Endothelial cell of umbilical vein (primary cell): ENCODE data around the gene PDLIM1. TPM values are rescaled to one million over a fixed set of nuclear protein-coding genes. Genes with fewer than 3 reads are reported as not detected.

Source experiments
- BruUV-seq: library from RNA; stranded (reverse); fragments of 400-500 nt; replicated peaks from 2 replicates; lab custom pipeline; 2021; lab: Mats Ljungman, UMichigan
- CTCF ChIA-PET: fragments of 300-600, 350-600 bp; sonication (Branson Sonifier 250); formaldehyde crosslinking; loops from one replicate; lab custom pipeline; 2021; ENCODE audit warnings: antibody characterized with exemption, inconsistent platforms; lab: Charles Lee
- POLR2A ChIA-PET: fragments of 300-600, 350-600 bp; sonication (Branson Sonifier 250); formaldehyde crosslinking; loops from one replicate; lab custom pipeline; 2021; ENCODE audit warnings: antibody characterized with exemption, inconsistent platforms; lab: Charles Lee
- DNase-seq: peaks from one replicate; pipeline ENCODE4 v3.0.0-alpha.2; 2011; ENCODE audit warnings: low read depth, low spot score
- FAIRE-seq: peaks from 2 replicates; lab custom pipeline; 2011; peaks lifted over from hg19 to GRCh38; lab: Jason Lieb, UNC
- H2AFZ ChIP-seq: 2 replicates; pipeline ENCODE4 v1.6.0; 2012; ENCODE audit warnings: low read depth, low read length, control low read depth, inconsistent platforms
- H3K27ac ChIP-seq: 2 replicates; pipeline ENCODE4 v1.5.1; 2011; ENCODE audit warnings: low read depth, mild to moderate bottlenecking, control low read depth, low read length, moderate library complexity; ENCODE audit not compliant: insufficient read depth
- H3K27me3 ChIP-seq, 2 experiments: 2 replicates each; pipeline versions ENCODE4 v1.6.0 to v1.6.1; 2011; ENCODE audit warnings: low read length in 2 of 2, mixed read lengths in 1 of 2; ENCODE audit not compliant: control insufficient read depth in 2 of 2, insufficient read depth in 2 of 2
- H3K36me3 ChIP-seq, 2 experiments: 2 replicates in 1 of 2; 3 replicates in 1 of 2; pipeline ENCODE4 v1.5.1; 2011; ENCODE audit warnings: low read length in 2 of 2, mild to moderate bottlenecking in 1 of 2, moderate library complexity in 1 of 2; ENCODE audit not compliant: control insufficient read depth in 2 of 2, insufficient read depth in 2 of 2; ENCODE audit errors: extremely low read depth in 1 of 2
- H3K4me1 ChIP-seq: 3 replicates; pipeline ENCODE4 v1.5.1; 2011; ENCODE audit warnings: mild to moderate bottlenecking, low read length; ENCODE audit not compliant: control insufficient read depth, insufficient read depth; ENCODE audit errors: extremely low read depth
- H3K4me2 ChIP-seq: 2 replicates; pipeline ENCODE4 v1.6.1; 2011; ENCODE audit warnings: low read length, control low read depth, mixed read lengths; ENCODE audit not compliant: insufficient read depth
- H3K4me3 ChIP-seq, 3 experiments: fragments of 200-600 bp in 1 of 3; sonication (generic), shearing (Covaris generic) in 1 of 3; replicated peaks in 1 of 3; 2 replicates each; pipeline ENCODE4 v1.5.1; 2011 to 2016; ENCODE audit warnings: control low read depth in 3 of 3, low read length in 3 of 3, mild to moderate bottlenecking in 2 of 3, inconsistent platforms in 1 of 3, low read depth in 1 of 3, moderate library complexity in 1 of 3; ENCODE audit not compliant: insufficient read depth in 1 of 3
- H3K79me2 ChIP-seq: 2 replicates; pipeline ENCODE4 v1.6.0; 2012; ENCODE audit warnings: low read length, inconsistent platforms; ENCODE audit not compliant: control insufficient read depth, insufficient read depth
- H3K9ac ChIP-seq: replicated peaks from 2 replicates; pipeline ENCODE3; 2011; ENCODE audit warnings: low read length, control low read depth; ENCODE audit not compliant: insufficient read depth; ENCODE audit errors: extremely low read depth
- H3K9me1 ChIP-seq: replicated peaks from 3 replicates; pipeline ENCODE4 v1.6.0; 2011; ENCODE audit warnings: mild to moderate bottlenecking, low read length; ENCODE audit not compliant: control insufficient read depth, insufficient read depth; ENCODE audit errors: extremely low read depth
- H3K9me3 ChIP-seq: replicated peaks from 2 replicates; pipeline ENCODE4 v1.5.1; 2012; ENCODE audit warnings: low read length, inconsistent platforms; ENCODE audit not compliant: control insufficient read depth, insufficient read depth
- H4K20me1 ChIP-seq: replicated peaks from 2 replicates; pipeline ENCODE3; 2011; ENCODE audit warnings: mild to moderate bottlenecking, low read length; ENCODE audit not compliant: control insufficient read depth, insufficient read depth; ENCODE audit errors: extremely low read depth
- CTCF ChIP-seq, 2 donors: IDR thresholded peaks; 1 replicate in 1 of 2; 2 replicates in 1 of 2; pipeline ENCODE4 v1.5.1; 2011; ENCODE audit warnings: low read length in 2 of 2, mild to moderate bottlenecking in 2 of 2, moderate library complexity in 2 of 2, control low read depth in 1 of 2, inconsistent platforms in 1 of 2, low read depth in 1 of 2; ENCODE audit not compliant: insufficient read depth in 1 of 2; ENCODE audit errors: extremely low read depth in 1 of 2
- EZH2 ChIP-seq: IDR thresholded peaks from 2 replicates; pipeline ENCODE4 v1.6.1; 2012; ENCODE audit warnings: borderline replicate concordance, low read depth, mild to moderate bottlenecking, moderate library complexity, low read length, inconsistent platforms; ENCODE audit not compliant: severe bottlenecking
- FOS ChIP-seq: IDR thresholded peaks from 2 replicates; pipeline ENCODE4 v1.6.1; 2011; ENCODE audit warnings: mild to moderate bottlenecking, low read length, moderate library complexity, borderline replicate concordance; ENCODE audit not compliant: insufficient read depth
- GATA2 ChIP-seq: IDR thresholded peaks from 2 replicates; pipeline ENCODE4 v1.7.0; 2011; ENCODE audit warnings: low read depth, mild to moderate bottlenecking, moderate library complexity, mixed read lengths, low read length; ENCODE audit not compliant: insufficient read length, insufficient read depth
- JUN ChIP-seq: IDR thresholded peaks from 2 replicates; pipeline ENCODE4 v1.6.1; 2011; ENCODE audit warnings: borderline replicate concordance, low read depth; ENCODE audit not compliant: insufficient read length, insufficient read depth
- MAX ChIP-seq: IDR thresholded peaks from 2 replicates; pipeline ENCODE4 v1.6.1; 2011; ENCODE audit not compliant: insufficient read depth, insufficient read length
- MYC ChIP-seq: IDR thresholded peaks from one replicate; pipeline ENCODE4 v1.6.1; 2011; ENCODE audit warnings: mild to moderate bottlenecking, low read depth, low read length
- POLR2A ChIP-seq: IDR thresholded peaks from 2 replicates; pipeline ENCODE4 v1.6.1; 2012; ENCODE audit warnings: low read depth, mild to moderate bottlenecking, control low read depth, low read length
- POLR2AphosphoS5 ChIP-seq: IDR thresholded peaks from 2 replicates; pipeline ENCODE4 v1.6.1; 2012; ENCODE audit warnings: low read depth, mild to moderate bottlenecking, control low read depth, low read length, moderate library complexity; ENCODE audit not compliant: insufficient read depth
- dilution Hi-C: fragments of 300-500 bp; cut with MboI; formaldehyde crosslinking; loops from one replicate; pipeline ENCODE4 v1.15.0; 2019; ENCODE audit warnings: low sequenced_read_pairs; ENCODE audit not compliant: extremely low pct_ligation_motif_present
- intact Hi-C: fragments of 100-400 bp; cut with micrococcal nuclease; formaldehyde crosslinking; loops from one replicate; pipeline ENCODE4 v1.10.0; 2022
- polyA plus RNA-seq, 4 experiments: library from polyadenylated mRNA; depleted of rRNA in 3 of 4; stranded (reverse) in 3 of 4; unstranded in 1 of 4; fragments of >200 nt; gene quantifications; 2 replicates each; pipeline versions ENCODE4 v1.2.1 to v1.2.3, GENCODE V29; 2011 to 2012; ENCODE audit warnings: missing spikeins in 1 of 4
- total RNA-seq: library from RNA; stranded (reverse); gene quantifications from 2 replicates; pipeline ENCODE4 v1.2.3, GENCODE V29; 2021

Gene PDLIM1
- total and polyA plus RNA-seq, 2 donors (not counting 3 experiments of a cell fraction or from before 2014, with no cell fraction given): 91.1 to 122 TPM

GRCh38 chr10:95244152-95244551 lies 46.7 kb downstream of the PDLIM1 start:
- ChIA-PET POLR2A (interaction anchor here (1.6 kb wide), 1 partner anchor 122 kb away, joined by 3 read pairs; no protein-coding TSS in a partner anchor), CTCF (interaction anchor here (0.7 to 8.3 kb wide), 29 partner anchors 9 to 614 kb away, joined by 3 to 492 read pairs (median 5); no protein-coding TSS in a partner anchor)
- Histone ChIP-seq H3K4me2 (no peak overlapping the region), H2AFZ (no peak overlapping the region), H4K20me1 (no peaks in the 10 kb centered on the region), H3K9me3 (no peaks in the 10 kb centered on the region), H3K27me3 (no peaks in the 10 kb centered on the region), H3K9me1 (no peaks in the 10 kb centered on the region), H3K4me1 (peaks cover 5% of the 10 kb centered on the region), H3K36me3 (peaks cover 4 to 27% of the 10 kb centered on the region in 2 experiments), H3K27ac (no peak overlapping the region), H3K9ac (no peak overlapping the region), H3K79me2 (no peaks in the 10 kb centered on the region), H3K4me3 (no peak overlapping the region)
- TF ChIP-seq FOS: no peak
- no peak for TF ChIP-seq CTCF (IDR thresholded peaks at IDR 0.05; ENCODE audit: extremely low read depth in 1 of 2, insufficient read depth in 1 of 2, low read depth in 1 of 2, low read length in 2 of 2)
- TF ChIP-seq GATA2: no peak
- no peak for TF ChIP-seq MAX
- no peak for TF ChIP-seq POLR2A
- no peak for TF ChIP-seq JUN
- TF ChIP-seq POLR2AphosphoS5: no peak
- no peak for TF ChIP-seq MYC
- no peak for TF ChIP-seq EZH2
- no peak for DNase-seq
- dilution Hi-C loops: no loop called here
- no TSS peak for BruUV-seq
- no peak for FAIRE-seq
- intact Hi-C loops: loop anchor here (10.0 kb wide), 1 partner anchor 279 kb away; no protein-coding TSS in a partner anchor
